Medulla oblongata (tissue), 1 donor: ENCODE measurements around the gene SLC5A1.

ENCODE experiments used
- DNase-seq: peaks from one replicate; pipeline ENCODE4 v3.0.0-alpha.2; 2015; ENCODE audit errors: extremely low spot score

Gene SLC5A1

DNA sequence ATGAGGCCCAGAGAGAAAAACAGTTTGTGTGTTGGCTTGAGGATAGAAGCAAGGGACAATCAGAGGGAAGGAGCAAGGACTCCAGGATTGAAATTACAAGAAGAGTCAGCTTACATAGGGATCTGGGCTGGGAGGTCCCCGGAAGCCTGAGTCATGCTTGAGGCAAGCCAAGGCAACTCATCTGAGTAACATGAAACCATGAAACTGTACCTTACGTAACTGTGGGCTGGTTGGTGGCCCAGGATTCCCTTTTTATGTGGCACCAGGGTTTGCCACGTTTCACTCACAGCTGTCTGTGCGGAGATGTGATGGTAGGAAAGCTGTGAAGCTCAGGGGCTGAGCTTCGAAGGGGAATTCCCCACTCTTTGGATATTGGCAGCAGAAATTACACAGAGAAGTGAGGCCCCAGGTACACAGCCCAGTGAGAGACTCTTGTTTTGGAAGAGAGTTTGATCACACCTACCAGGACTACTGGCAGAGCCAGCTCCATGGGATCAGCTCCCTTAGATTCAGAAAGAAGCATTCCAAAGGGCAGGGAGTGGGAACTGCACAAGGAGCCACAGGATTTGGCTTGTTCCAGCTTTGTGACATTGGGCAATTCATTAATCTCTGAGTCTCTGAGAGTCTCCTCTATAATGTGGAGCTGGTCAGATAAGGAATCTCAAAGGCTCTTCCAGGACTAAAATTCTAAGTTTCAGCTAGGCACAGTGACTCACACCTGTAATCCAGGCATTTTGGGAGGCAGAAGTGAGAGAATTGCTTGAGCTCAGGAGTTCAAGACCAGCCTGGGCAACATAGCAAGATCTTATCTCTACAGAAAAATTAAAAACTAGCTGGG, 7.8 kb downstream of the SLC5A1 start:
- no peak for DNase-seq

- no peak for DNase-seq
These were observed 9.2 kb downstream of the SLC5A1 start for GRCh38 chr22:32052244-32052643.

DNA sequence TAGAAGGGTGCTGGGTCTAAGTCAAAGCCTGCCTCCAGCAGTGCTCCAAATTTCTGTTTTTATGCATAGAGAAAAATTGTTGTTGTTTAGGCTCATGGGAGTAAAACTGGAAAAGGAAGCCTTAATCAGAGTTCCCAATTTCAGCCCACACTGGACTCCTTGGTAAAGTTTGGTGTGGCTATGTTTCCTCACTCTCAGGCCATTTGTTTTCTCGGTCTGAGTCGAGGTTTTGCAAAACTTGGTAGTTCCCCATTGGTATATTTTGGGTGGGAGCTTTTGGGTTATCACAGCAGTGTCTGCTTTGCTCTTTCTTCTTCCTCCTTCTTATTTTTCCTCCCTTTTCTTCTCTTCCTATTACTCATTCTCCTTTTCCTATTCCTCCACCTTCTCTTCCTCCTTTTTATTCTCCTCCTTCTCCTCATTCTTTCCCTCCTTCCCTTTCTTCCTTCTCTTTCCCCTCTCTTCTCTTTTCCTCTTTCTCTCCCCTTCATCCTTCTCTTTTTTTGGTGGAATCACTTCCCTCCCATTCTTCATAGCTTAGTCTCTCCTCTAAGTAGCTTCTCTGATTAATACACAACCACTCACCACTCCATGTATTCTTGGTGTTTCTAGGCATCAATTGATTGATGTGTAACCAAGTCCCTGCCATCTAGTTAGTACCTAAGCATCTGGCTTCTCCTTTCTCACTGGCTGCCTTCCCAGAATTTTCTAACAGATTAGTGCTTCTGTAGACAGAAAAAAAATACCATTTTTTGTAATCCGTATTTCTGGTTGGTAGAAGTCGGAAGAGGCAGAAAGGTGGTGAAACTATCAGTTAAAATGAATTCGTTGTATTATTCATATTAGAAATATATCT, 10.1 kb downstream of the SLC5A1 start:
- DNase-seq, result no peak

DNA sequence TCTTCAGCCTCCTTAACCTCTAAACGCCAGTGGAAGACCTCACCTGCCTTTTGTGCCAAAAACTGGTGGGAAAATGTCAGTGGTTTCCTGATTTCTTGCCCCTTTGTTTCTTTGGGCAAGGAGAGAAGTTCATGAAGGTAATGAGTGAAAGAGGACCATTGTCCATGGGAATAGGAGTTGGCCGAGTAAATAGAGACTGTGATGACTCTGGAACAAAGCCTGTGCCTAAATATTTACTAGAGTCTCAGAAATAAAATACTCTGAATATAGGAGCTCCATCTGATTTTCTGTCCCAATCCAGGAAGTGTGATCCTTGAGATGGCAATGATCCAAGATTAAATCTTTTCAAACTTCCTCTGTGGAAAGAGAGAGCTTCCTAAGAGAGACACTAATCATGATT, 12.0 kb downstream of the SLC5A1 start:
- DNase-seq, result no peak

DNA sequence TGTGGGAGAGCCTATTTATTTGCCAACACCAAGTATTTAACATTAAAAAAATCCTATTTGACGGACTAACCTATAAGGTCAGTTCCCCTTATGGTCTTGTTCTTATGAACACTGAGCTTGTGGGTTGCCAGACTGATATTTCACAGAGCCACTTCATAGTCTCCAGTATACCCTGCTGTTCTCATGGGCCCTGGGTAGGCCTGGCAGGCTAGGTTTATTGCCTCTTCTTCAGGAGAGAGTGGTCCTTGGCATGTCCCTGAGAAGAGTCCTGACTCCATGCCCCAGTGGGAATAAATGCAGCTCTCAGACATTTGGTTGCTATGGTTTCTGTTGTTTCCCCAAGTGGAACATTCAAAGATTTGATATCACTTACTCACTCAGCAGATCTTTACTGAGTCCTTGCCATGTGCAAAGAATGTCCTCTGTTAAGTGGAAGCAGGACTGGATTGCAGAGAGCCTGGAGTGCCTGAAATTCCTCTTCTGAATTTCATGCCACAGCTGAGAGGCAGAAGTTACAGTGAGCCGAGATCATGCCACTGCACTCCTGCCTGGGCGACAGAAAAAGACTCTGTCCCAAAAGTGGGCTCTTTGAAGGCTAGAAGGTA, 15.7 kb downstream of the SLC5A1 start:
- DNase-seq, result no peak

GRCh38 chr22:32059426-32059825, 16.4 kb downstream of the SLC5A1 start:
- DNase-seq, result no peak

- DNase-seq, result no peak
These were observed 20.6 kb downstream of the SLC5A1 start for GRCh38 chr22:32063701-32064100.

DNA sequence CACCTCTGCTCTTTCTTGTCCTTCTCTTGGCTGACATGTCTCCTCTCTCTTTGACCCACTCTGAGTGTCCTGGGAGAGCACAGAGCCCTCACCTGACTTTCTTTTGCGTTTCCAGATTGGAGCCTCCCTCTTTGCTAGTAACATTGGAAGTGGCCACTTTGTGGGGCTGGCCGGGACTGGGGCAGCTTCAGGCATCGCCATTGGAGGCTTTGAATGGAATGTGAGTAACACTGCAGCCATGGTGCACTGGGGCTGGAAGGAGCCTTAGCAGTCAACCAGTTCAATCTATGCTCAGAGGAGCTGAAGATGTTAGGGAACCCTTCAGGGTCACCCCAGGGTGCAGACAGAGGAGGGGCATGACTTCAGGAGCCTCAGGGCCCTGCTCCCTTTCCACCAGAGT, 23.8 kb downstream of the SLC5A1 start:
- no peak for DNase-seq

GRCh38 chr22:32067613-32068012, 24.6 kb downstream of the SLC5A1 start:
- no peak for DNase-seq

DNA sequence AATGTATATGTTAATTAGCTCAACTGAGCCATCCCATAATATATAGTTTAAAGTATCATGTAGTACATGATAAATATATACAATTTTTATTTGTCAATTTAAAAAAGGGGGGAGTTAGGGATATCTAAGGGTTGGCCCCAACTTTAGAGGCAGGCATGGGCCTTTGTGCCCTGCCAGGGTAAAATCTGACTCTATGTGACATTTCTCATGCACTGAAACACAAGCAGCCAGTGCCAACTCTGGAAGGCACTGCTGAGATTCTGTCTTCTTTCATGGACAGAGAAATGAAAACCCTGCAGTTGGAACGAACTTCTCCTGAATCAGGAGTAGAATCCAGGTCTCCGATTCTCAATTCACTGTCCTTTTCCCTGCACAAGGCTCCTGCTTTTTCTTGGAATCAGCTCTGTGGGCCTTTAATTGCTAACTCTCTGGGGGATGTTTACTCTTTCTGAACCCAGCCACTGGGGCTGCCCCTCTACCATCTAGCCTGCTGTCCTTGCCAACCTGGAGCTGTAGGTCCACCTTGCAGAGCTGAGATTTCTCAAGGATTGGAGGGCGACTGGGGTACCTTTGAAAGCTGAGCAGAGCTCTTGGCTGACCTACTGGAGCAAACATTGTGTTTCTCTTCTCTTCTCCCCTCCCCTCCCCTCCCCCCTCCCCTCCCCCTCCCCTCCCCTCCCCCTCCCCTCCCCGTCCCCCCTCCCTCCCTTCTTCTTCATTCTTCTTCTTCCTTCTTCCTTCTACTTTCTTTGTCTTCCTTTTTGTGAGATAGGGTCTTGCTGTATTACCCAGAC, 26.7 kb downstream of the SLC5A1 start:
- DNase-seq, result no peak

DNA sequence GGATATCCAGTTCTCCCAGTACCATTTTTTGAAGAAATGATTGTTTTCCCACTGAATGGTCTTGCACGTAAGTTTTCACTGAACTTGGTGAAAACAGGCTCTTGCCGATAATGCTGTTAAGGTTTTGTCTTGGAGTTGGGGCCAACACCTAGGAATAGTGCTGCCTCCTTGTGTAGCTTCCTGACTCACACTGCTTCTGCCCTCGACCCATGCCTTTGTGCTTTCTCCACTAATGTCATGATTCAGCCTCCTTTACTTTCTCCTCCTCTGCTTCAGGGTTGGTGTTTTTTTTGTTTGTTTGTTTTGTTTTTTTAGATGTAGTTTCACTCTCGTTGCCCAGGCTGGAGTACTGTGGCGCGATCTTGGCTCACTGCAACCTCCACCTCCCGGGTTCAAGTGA, 30.2 kb downstream of the SLC5A1 start:
- no peak for DNase-seq

DNA sequence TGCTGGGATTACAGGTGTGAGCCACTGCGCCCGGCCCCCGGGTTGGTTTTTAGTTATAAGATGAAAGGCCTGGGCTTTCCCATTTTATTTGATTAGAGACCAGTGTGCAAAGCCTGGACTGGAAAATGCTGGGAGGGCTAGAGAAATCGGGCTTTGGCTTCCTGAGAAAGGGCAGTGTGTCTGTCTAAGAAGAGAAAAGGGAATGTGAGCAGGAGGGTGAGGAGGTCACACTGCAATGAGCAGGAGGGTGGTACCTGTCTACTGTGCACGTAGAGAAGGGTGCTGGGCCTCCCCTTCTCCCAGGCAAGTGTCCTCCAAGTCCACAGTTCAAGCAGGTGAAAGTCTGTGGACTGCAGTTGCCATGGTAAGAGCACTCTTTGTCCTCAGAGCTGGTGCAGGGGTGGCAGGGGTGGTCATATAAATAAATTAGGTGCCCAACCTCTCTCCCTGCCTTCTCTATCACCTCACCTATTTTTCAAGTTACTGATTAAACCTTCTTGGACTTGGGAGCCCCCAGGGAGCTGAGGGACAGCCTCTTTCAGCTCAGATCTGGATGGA, 30.8 kb downstream of the SLC5A1 start:
- no peak for DNase-seq

GRCh38 chr22:32075997-32076760, 33.1 kb downstream of the SLC5A1 start:
- no peak for DNase-seq

- DNase-seq, result no peak
These were observed 33.7 kb downstream of the SLC5A1 start for GRCh38 chr22:32076761-32077084.

- no peak for DNase-seq
These were observed 34.1 kb downstream of the SLC5A1 start for GRCh38 chr22:32077151-32077550.

DNA sequence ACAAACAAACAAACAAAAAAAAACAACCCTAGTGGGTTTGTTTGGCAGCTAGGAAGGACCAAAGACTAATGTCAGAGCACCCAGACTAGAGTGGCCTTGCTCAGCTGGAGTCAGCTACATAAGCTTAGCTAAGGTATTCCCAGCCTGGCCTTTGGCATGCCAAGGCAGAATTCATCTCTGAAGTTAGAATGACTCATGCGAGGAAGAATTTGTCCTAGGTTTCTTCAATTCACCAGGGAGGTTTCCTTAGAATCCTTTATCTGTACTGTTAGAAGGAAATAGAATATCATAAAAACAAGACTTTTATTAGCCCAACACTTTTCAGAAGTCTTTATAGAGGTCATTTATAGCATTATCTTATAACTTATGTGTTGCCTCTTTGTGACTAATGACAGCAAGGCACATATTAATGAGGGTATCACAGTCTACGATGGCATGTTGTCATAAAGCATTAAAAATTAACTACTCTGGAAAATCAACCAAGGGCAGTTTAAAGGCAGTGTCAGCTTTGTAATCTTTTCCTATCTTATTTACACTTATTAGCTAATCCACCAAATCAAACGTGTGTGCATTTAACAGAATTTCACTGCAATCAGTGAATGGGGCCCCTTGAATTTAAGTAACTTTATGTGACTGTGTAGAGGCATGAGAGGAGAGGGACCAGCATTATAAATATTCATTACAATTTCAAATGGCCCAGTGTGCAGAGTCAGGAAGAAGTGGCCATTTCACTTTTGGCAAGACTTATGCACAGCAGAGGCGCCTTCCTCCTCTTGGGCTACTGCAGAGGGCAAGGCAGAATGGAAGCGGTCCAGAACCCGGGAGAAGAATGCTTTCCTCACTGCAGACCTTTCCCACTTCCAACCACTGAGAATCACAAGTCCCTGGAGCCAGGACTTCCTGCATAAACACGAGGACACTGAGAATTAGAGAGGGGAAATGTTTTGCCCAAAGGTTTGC, 36.3 kb downstream of the SLC5A1 start:
- DNase-seq, result peak; percentile 16

- DNase-seq, result peak; percentile 18
These were observed 37.8 kb downstream of the SLC5A1 start for GRCh38 chr22:32080904-32081303.

DNA sequence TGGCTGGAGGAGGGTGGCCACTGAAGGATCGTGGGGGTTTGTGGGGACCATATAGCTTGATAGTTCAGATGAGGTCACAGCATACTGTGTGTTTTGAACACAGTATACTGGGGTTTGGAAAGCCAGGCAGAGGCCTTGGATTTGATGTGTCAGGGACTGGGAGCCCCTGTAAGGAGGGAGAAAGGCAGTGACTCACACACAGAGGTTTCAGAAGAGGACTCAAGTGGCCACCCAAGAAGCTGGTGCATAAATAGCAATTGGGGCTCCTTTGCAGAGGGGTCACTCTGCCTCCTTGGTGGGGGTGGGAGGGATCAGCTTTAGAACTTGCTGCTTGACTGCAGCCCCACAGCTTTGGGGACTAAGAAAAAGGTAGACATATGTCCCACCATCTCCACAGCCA, 39.3 kb downstream of the SLC5A1 start:
- no peak for DNase-seq

- DNase-seq, result no peak
These were observed 39.9 kb downstream of the SLC5A1 start for GRCh38 chr22:32083000-32083399.

- DNase-seq, result no peak
These were observed 40.8 kb downstream of the SLC5A1 start for GRCh38 chr22:32083814-32084213.
